HEK293 (cell line): ENCODE data around the gene CRCP.

ENCODE experiments used
- EGR2 ChIP-seq: fragments of 450-650 bp; formaldehyde crosslinking; IDR thresholded peaks from 2 replicates; pipeline ENCODE4 v1.5.1; 2016; ENCODE audit warnings: low read depth, missing biosample characterization, missing genetic modification characterization
- GLIS1 ChIP-seq: fragments of 450-650 bp; formaldehyde crosslinking; IDR thresholded peaks from 2 replicates; pipeline ENCODE4 v1.5.1; 2016; ENCODE audit warnings: missing biosample characterization, missing genetic modification characterization
- KLF8 ChIP-seq: fragments of 450-650 bp; formaldehyde crosslinking; IDR thresholded peaks from 2 replicates; pipeline ENCODE4 v1.5.1; 2016; ENCODE audit warnings: missing biosample characterization, missing genetic modification characterization
- MEIS1 ChIP-seq: sonication (generic); formaldehyde crosslinking; IDR thresholded peaks from 2 replicates; pipeline ENCODE4 v1.8.1; 2022; ENCODE audit warnings: missing genetic modification reagents, mild to moderate bottlenecking, borderline replicate concordance
- OSR2 ChIP-seq: fragments of 450-650 bp; formaldehyde crosslinking; IDR thresholded peaks from 2 replicates; pipeline ENCODE4 v1.5.1; 2016; ENCODE audit warnings: missing biosample characterization, missing genetic modification characterization
- PATZ1 ChIP-seq: fragments of 450-650 bp; formaldehyde crosslinking; IDR thresholded peaks from 2 replicates; pipeline ENCODE4 v1.5.1; 2016; ENCODE audit warnings: missing biosample characterization, missing genetic modification characterization
- PRDM10 ChIP-seq: fragments of 450-650 bp; formaldehyde crosslinking; IDR thresholded peaks from 2 replicates; pipeline ENCODE4 v1.5.1; 2016; ENCODE audit warnings: missing biosample characterization, missing genetic modification characterization
- SCRT2 ChIP-seq: fragments of 450-650 bp; formaldehyde crosslinking; IDR thresholded peaks from 2 replicates; pipeline ENCODE4 v1.5.1; 2016; ENCODE audit warnings: missing biosample characterization, missing genetic modification characterization
- SP2 ChIP-seq: fragments of 450-650 bp; formaldehyde crosslinking; IDR thresholded peaks from 2 replicates; pipeline ENCODE4 v1.5.1; 2016; ENCODE audit warnings: missing biosample characterization, missing genetic modification characterization
- SP3 ChIP-seq: fragments of 450-650 bp; formaldehyde crosslinking; IDR thresholded peaks from 2 replicates; pipeline ENCODE4 v1.5.1; 2016; ENCODE audit warnings: missing biosample characterization, missing genetic modification characterization
- SP7 ChIP-seq: fragments of 450-650 bp; formaldehyde crosslinking; IDR thresholded peaks from 2 replicates; pipeline ENCODE4 v1.5.1; 2016; ENCODE audit warnings: missing biosample characterization, missing genetic modification characterization
- WT1 ChIP-seq: fragments of 450-650 bp; formaldehyde crosslinking; IDR thresholded peaks from 2 replicates; pipeline ENCODE4 v1.5.1; 2016; ENCODE audit warnings: missing biosample characterization, missing genetic modification characterization
- ZBTB11 ChIP-seq: fragments of 450-650 bp; formaldehyde crosslinking; conservative IDR thresholded peaks from 2 replicates; pipeline ENCODE4 v1.5.1; 2016; ENCODE audit warnings: low read depth, missing biosample characterization, missing genetic modification characterization
- ZBTB48 ChIP-seq: fragments of 450-650 bp; formaldehyde crosslinking; IDR thresholded peaks from 2 replicates; pipeline ENCODE4 v1.5.1; 2016; ENCODE audit warnings: missing biosample characterization, missing genetic modification characterization
- ZEB2 ChIP-seq: fragments of 450-650 bp; formaldehyde crosslinking; IDR thresholded peaks from 2 replicates; pipeline ENCODE4 v1.5.1; 2016; ENCODE audit warnings: missing biosample characterization, missing genetic modification characterization
- ZFHX2 ChIP-seq: fragments of 450-650 bp; formaldehyde crosslinking; conservative IDR thresholded peaks from 2 replicates; pipeline ENCODE4 v1.5.1; 2016; ENCODE audit warnings: missing biosample characterization, missing genetic modification characterization
- ZFP37 ChIP-seq: fragments of 450-650 bp; formaldehyde crosslinking; IDR thresholded peaks from 2 replicates; pipeline ENCODE4 v1.5.1; 2016; ENCODE audit warnings: missing biosample characterization, missing genetic modification characterization
- ZFP69B ChIP-seq: fragments of 450-650 bp; formaldehyde crosslinking; IDR thresholded peaks from 2 replicates; pipeline ENCODE4 v1.5.1; 2016; ENCODE audit warnings: missing biosample characterization, missing genetic modification characterization
- ZNF133 ChIP-seq: fragments of 450-650 bp; formaldehyde crosslinking; IDR thresholded peaks from 2 replicates; pipeline ENCODE4 v1.5.1; 2016; ENCODE audit warnings: missing biosample characterization, missing genetic modification characterization
- ZNF248 ChIP-seq: fragments of 450-650 bp; formaldehyde crosslinking; IDR thresholded peaks from 2 replicates; pipeline ENCODE4 v1.5.1; 2017; ENCODE audit warnings: missing biosample characterization, missing genetic modification characterization
- ZNF335 ChIP-seq: fragments of 450-650 bp; formaldehyde crosslinking; conservative IDR thresholded peaks from 2 replicates; pipeline ENCODE4 v1.5.1; 2016; ENCODE audit warnings: missing biosample characterization, missing genetic modification characterization
- ZNF366 ChIP-seq: fragments of 450-650 bp; formaldehyde crosslinking; conservative IDR thresholded peaks from 2 replicates; pipeline ENCODE4 v1.5.1; 2016; ENCODE audit warnings: missing biosample characterization, missing genetic modification characterization
- ZNF76 ChIP-seq: fragments of 450-650 bp; formaldehyde crosslinking; IDR thresholded peaks from 2 replicates; pipeline ENCODE4; 2016; ENCODE audit warnings: low read depth, missing biosample characterization, missing genetic modification characterization, borderline replicate concordance
- ZNF843 ChIP-seq: fragments of 450-650 bp; formaldehyde crosslinking; IDR thresholded peaks from 2 replicates; pipeline ENCODE4 v1.5.1; 2016; ENCODE audit warnings: missing biosample characterization, missing genetic modification characterization
- ZSCAN23 ChIP-seq: fragments of 450-650 bp; formaldehyde crosslinking; IDR thresholded peaks from 2 replicates; pipeline ENCODE4 v1.5.1; 2016; ENCODE audit warnings: missing biosample characterization, missing genetic modification characterization

Gene CRCP

GRCh38 chr7:66099551-66100407 is 14.9 kb upstream of the CRCP start (continued):
- TF ChIP-seq WT1 (tag by site-specific recombination) (peak; percentile 66), ZBTB11 (tag by site-specific recombination) (0 out of 2 replicates have a peak, but pooled peaks have one; percentile 36), SP3 (tag by site-specific recombination) (peak; percentile 89), PRDM10 (tag by site-specific recombination) (peak; percentile 51), GLIS1 (no peak), SCRT2 (tag by site-specific recombination) (peak; percentile 92), ZNF248 (tag by site-specific recombination) (no peak), OSR2 (tag by site-specific recombination) (peak; percentile 77; the same call in 1 of the 2 replicates), ZNF843 (peak; percentile 55; the same call in 1 of the 2 replicates), EGR2 (peak; percentile 96), PATZ1 (tag by site-specific recombination) (peak; percentile 67), ZNF366 (tag by site-specific recombination) (peak; percentile 84), ZNF76 (tag by site-specific recombination) (peak; percentile 49; the same call in 1 of the 2 replicates), ZEB2 (tag by site-specific recombination) (peak; percentile 89), SP2 (tag by site-specific recombination) (peak; percentile 78), ZFP37 (tag by site-specific recombination) (0 out of 2 replicates have a peak, but pooled peaks have one; percentile 23), ZNF335 (peak; percentile 97), KLF8 (tag by site-specific recombination) (peak; percentile 39; the same call in 1 of the 2 replicates), ZSCAN23 (tag by site-specific recombination) (no peak), SP7 (tag by site-specific recombination) (peak; percentile 50; the same call in 1 of the 2 replicates), ZFHX2 (tag by site-specific recombination) (peak; percentile 93), MEIS1 (CRISPR knock-in tag) (no peak), ZNF133 (tag by site-specific recombination) (no peak), ZFP69B (tag by site-specific recombination) (0 out of 2 replicates have a peak, but pooled peaks have one; percentile 22), ZBTB48 (tag by site-specific recombination) (no peak)
